HG02588 (cell line): ENCODE results near the gene ENTPD8.
A peak's percentile ranks its signal among the peaks of the same experiment; 100 is the strongest.

Source experiments
- ATAC-seq: cut with Tn5 transposase; IDR thresholded peaks from one replicate; pipeline ENCODE4 v1.9.1; 2021; ENCODE audit warnings: mild to moderate bottlenecking, moderate library complexity; ENCODE audit not compliant: unreplicated experiment

The ENTPD8 gene

GRCh38 chr9:137431416-137431931 lies 9.7 kb downstream of the ENTPD8 start:
- ATAC-seq = no peak

GRCh38 chr9:137430723-137431415 lies 10.3 kb downstream of the ENTPD8 start:
- ATAC-seq = no peak

GRCh38 chr9:137429974-137430722 lies 11.0 kb downstream of the ENTPD8 start:
- ATAC-seq = no peak

GRCh38 chr9:137429546-137429890 lies 11.6 kb downstream of the ENTPD8 start:
- no peak for ATAC-seq

- no peak for ATAC-seq
Observed at GRCh38 chr9:137428841-137429545, 12.2 kb downstream of the ENTPD8 start.

GRCh38 chr9:137428311-137428630 lies 12.9 kb downstream of the ENTPD8 start:
- no peak for ATAC-seq

GRCh38 chr9:137427454-137428310 lies 13.5 kb downstream of the ENTPD8 start:
- no peak for ATAC-seq

GRCh38 chr9:137426018-137426681 lies 15.0 kb downstream of the ENTPD8 start:
- no peak for ATAC-seq

- ATAC-seq = peak; percentile 27
Observed at GRCh38 chr9:137423514-137424291, 17.5 kb downstream of the ENTPD8 start.

GRCh38 chr9:137422604-137423513 lies 18.3 kb downstream of the ENTPD8 start, which contains the start of the genes EXD3 and NOXA1:
Gene EXD3, minus strand, starts transcription at chr9:137423162. Its CDS starts 27,805 bp downstream, at chr9:137395357.
Gene NOXA1, plus strand, starts transcription at chr9:137423393. Its CDS starts 137 bp downstream, at chr9:137423530.
- peak; percentile 84 for ATAC-seq

GRCh38 chr9:137421838-137422603 lies 19.1 kb downstream of the ENTPD8 start:
- no peak for ATAC-seq

- no peak for ATAC-seq
Observed at GRCh38 chr9:137417161-137418021, 23.8 kb downstream of the ENTPD8 start.

- no peak for ATAC-seq
Observed at GRCh38 chr9:137416563-137417151, 24.5 kb downstream of the ENTPD8 start.

- ATAC-seq = no peak
Observed at GRCh38 chr9:137416006-137416562, 25.1 kb downstream of the ENTPD8 start.

- ATAC-seq = no peak
Observed at GRCh38 chr9:137415451-137415850, 25.7 kb downstream of the ENTPD8 start.

GRCh38 chr9:137412431-137412830 lies 28.7 kb downstream of the ENTPD8 start:
- no peak for ATAC-seq
